Colonic mucosa (tissue), 4 donors: ENCODE measurements around the gene VSIG10L2. TPM values are rescaled to one million over a fixed set of nuclear protein-coding genes. Genes with fewer than 3 reads are reported as not detected.
A peak's percentile ranks its signal among the peaks of the same experiment; 100 is the strongest.

ENCODE experiments used
- DNase-seq: peaks from one replicate; pipeline ENCODE4 v3.0.0-alpha.2; 2020
- H3K27ac ChIP-seq: fragments of 200-600 bp; one replicate; pipeline ENCODE4 v1.8.0; 2021
- H3K27me3 ChIP-seq: fragments of 200-600 bp; one replicate; pipeline ENCODE4 v1.8.0; 2021
- H3K36me3 ChIP-seq: fragments of 200-600 bp; one replicate; pipeline ENCODE4 v1.8.0; 2021
- H3K4me1 ChIP-seq: fragments of 200-600 bp; one replicate; pipeline ENCODE4 v1.8.0; 2021; ENCODE audit warnings: mild to moderate bottlenecking
- H3K4me3 ChIP-seq: fragments of 200-600 bp; one replicate; pipeline ENCODE4 v1.8.0; 2021
- H3K9ac ChIP-seq, 2 donors: one replicate each; pipeline ENCODE4 v1.7.0; 2013; ENCODE audit warnings: control low read depth in 2 of 2, low read depth in 2 of 2, low read length in 2 of 2
- H3K9me3 ChIP-seq: fragments of 200-600 bp; one replicate; pipeline ENCODE4 v1.8.0; 2021
- intact Hi-C: fragments of 100-400 bp; cut with DNase I; formaldehyde crosslinking; loops from one replicate; pipeline ENCODE4 v1.14.1; 2022
- total RNA-seq, 2 donors: library from RNA; stranded (reverse); fragmentation: NEBNext Ultra II Directional in 1 of 2; extraction: Animal tissue kit (Norgen Biotek cat#: 25700) in 1 of 2; gene quantifications; one replicate each; pipeline ENCODE4 v1.2.1, GENCODE V29; 2021
- TF ChIP-seq, protein P1 (sequence below): fragments of 200-600 bp; IDR thresholded peaks from one replicate; pipeline ENCODE4 v1.8.0; 2022; ENCODE audit warnings: antibody characterized with exemption, mild to moderate bottlenecking
- donor health status: healthy.
- donor health status: DM: no; HTN: no; CAD: no.
- donor health status: DM: no; HTN: no; CAD: no.

Gene VSIG10L2
- total RNA-seq, 2 donors from 2014 or later: not detected

DNA sequence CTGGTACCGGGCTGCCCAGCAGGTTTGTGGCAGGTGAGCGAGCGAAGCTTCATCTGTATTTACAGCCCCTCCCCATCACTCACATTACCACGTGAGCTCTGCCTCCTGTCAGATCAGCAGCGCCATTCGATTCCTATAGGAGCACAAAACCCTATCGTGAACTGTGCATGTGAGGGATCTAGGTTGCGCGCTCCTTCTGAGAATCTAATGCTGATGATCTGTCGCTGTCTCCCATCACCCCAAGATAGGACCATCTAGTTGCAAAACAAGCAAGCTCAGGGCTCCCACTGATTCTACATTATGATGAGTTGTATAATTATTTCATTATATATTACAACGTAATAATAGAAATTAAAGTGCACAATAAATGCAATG is 15.8 kb upstream of the VSIG10L2 start:
- Histone ChIP-seq H3K4me3 (no peak overlapping the region), H3K9me3 (no peaks in the 10 kb centered on the region), H3K9ac (no peak overlapping the region), H3K27me3 (no peaks in the 10 kb centered on the region), H3K4me1 (no peaks in the 10 kb centered on the region), H3K27ac (no peak overlapping the region), H3K36me3 (no peaks in the 10 kb centered on the region)
- TF ChIP-seq, protein P1, sequence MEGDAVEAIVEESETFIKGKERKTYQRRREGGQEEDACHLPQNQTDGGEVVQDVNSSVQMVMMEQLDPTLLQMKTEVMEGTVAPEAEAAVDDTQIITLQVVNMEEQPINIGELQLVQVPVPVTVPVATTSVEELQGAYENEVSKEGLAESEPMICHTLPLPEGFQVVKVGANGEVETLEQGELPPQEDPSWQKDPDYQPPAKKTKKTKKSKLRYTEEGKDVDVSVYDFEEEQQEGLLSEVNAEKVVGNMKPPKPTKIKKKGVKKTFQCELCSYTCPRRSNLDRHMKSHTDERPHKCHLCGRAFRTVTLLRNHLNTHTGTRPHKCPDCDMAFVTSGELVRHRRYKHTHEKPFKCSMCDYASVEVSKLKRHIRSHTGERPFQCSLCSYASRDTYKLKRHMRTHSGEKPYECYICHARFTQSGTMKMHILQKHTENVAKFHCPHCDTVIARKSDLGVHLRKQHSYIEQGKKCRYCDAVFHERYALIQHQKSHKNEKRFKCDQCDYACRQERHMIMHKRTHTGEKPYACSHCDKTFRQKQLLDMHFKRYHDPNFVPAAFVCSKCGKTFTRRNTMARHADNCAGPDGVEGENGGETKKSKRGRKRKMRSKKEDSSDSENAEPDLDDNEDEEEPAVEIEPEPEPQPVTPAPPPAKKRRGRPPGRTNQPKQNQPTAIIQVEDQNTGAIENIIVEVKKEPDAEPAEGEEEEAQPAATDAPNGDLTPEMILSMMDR: no peak
- intact Hi-C loops: no loop called here
- no peak for DNase-seq

DNA sequence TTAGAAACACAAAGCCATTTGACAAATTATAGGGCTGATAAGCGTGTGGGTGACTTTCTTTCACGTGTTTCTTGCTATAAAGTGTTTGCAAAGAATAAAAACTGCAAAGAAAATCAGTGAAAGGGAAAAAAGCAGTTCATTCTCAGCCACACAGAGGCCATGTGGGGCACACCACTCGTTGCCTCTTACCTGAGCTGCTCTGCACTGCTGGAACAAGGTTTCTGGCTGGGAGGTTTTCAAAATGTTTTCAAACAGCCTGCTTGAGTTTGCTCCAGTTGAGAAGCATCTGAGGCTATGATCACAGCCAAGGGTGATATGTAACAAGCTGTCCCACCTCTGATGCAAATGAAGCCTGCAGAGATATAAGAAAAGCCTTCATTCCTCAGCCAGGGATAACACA is 14.7 kb upstream of the VSIG10L2 start:
- Histone ChIP-seq H3K27me3 (no peaks in the 10 kb centered on the region), H3K27ac (no peak overlapping the region), H3K36me3 (no peaks in the 10 kb centered on the region), H3K4me1 (no peaks in the 10 kb centered on the region), H3K9me3 (no peaks in the 10 kb centered on the region), H3K4me3 (no peak overlapping the region), H3K9ac (no peak overlapping the region)
- TF ChIP-seq, protein P1: no peak
- intact Hi-C loops: no loop called here
- no peak for DNase-seq

DNA sequence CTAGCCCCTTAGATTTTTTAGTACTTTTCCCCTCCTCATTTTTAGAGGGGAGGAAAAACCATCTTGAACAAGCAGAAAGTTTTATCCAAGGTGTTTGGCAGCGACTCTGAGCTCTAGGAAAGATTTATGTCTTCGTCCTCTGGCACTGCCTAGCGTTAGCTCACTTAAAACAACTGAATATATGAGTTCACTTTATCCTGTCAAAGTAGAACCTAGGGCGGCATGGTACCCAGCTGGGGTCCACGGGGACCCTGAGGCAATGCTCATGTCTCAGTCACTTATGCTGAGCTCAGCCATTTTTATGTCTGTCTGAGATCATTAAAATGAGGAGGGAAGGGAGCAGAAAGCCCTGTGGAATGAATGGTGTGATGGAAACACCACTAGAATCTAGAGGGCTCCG is 14.2 kb upstream of the VSIG10L2 start:
- intact Hi-C loops: no loop called here
- no peak for DNase-seq
- H3K27ac ChIP-seq: no peak overlapping the region

DNA sequence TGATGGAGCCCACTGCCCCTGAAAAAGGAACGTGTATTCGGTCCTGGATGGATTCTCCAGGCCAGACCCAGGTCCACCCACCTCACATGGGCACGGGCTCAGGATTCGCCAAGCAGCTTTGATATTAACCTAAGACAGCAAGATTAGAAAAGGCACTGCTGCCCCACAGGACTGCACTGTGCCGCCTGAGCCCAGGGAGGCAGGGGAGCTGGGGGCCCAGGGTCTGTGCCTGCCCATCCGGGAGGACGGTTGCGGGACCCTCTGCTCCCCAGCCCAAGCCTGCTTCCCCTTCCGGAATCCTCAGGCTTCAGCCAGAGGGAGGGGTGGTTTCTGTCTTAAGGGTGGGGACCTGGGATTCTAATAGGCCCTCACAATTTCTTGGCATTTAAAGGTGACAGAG is 13.5 kb upstream of the VSIG10L2 start:
- intact Hi-C loops: no loop called here
- H3K4me3 ChIP-seq: no peak overlapping the region
- H3K4me1 ChIP-seq: no peaks in the 10 kb centered on the region
- H3K9ac ChIP-seq: no peak overlapping the region
- no peak overlapping the region for H3K27ac ChIP-seq
- no peaks in the 10 kb centered on the region for H3K9me3 ChIP-seq
- TF ChIP-seq, protein P1: no peak
- H3K36me3 ChIP-seq: no peaks in the 10 kb centered on the region
- H3K27me3 ChIP-seq: no peaks in the 10 kb centered on the region
- DNase-seq: peak; percentile 6

More for the DNA sequence above, 14.2 kb upstream of the VSIG10L2 start:
- no peaks in the 10 kb centered on the region for H3K36me3 ChIP-seq
- H3K9ac ChIP-seq: no peak overlapping the region
- no peaks in the 10 kb centered on the region for H3K4me1 ChIP-seq
- H3K9me3 ChIP-seq: no peaks in the 10 kb centered on the region
- no peak overlapping the region for H3K4me3 ChIP-seq
- TF ChIP-seq, protein P1: no peak
- no peaks in the 10 kb centered on the region for H3K27me3 ChIP-seq

DNA sequence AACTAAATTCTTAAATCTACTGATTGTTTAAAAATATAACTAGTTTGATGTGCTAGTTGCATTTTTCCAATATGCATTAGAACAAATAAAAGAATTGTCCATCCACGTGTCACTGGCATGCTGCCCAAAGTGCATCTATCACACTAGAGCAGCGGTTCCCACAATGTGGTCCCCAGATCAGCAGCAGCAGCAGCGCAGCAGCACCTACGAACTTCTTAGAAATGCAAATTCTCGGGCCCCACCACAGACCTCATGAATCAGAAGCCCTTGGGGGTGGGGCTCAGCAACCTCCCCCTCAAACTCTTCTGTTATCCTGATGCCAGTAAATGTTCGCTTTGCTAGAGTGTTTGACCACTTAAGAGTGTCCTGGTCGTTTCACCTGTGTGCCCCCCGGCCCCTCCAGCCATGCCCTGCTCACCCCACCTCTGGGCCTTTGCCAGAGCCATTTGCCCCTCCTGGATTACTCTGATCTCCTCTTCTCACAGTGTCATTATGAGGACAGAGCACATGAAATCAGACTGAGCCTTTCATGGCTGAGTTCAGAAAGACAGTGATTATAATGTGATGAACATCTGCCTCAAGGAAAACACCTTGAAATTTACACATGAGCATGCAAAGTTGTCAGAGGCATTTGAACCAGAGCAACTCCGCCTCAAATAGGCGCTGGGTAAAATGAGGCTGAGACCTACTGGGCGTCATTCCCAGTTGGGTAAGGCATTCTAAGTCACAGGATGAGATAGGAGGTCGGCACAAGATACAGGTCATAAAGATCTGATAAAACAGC is 12.6 kb upstream of the VSIG10L2 start:
- TF ChIP-seq, protein P1: no peak
- Histone ChIP-seq H3K27ac (no peak overlapping the region), H3K4me3 (no peak overlapping the region), H3K27me3 (no peaks in the 10 kb centered on the region), H3K9me3 (no peaks in the 10 kb centered on the region), H3K36me3 (no peaks in the 10 kb centered on the region), H3K4me1 (no peaks in the 10 kb centered on the region), H3K9ac (no peak overlapping the region)
- intact Hi-C loops: no loop called here
- no peak for DNase-seq
